B cell (primary cell): ENCODE measurements around the gene TLE7.

Source experiments
- CTCF ChIP-seq: fragments of 200-600 bp; IDR thresholded peaks from one replicate; pipeline ENCODE4 v1.8.0; 2022; ENCODE audit warnings: antibody characterized with exemption, mild to moderate bottlenecking
- EZH2 ChIP-seq: IDR thresholded peaks from 2 replicates; pipeline ENCODE4 v1.6.1; 2012; ENCODE audit warnings: borderline replicate concordance, low read depth, mild to moderate bottlenecking, moderate library complexity, low read length; ENCODE audit not compliant: insufficient read depth, poor library complexity, severe bottlenecking

DNA sequence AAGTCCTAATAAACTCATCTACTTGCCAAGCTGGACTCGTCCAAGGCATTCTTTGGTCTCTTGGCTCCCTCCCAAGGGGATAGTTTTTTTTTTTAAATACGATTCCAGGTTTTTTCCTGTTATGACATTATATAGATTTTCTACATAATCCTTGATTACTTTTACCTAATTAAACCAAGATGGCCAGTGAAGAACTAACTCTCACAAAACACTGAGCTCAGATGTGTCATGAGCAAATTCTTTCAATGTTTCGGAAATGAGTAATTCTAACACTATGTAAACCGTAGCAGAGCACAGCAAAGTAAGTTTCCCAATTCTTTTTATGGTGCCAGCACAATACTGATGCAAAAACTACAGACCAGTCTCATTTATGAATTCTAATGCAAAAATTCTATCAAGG, 18.4 kb upstream of the TLE7 start:
- TF ChIP-seq CTCF (no peak), EZH2 (no peak)
